HEK293 (cell line): Measurements from ENCODE around the gene IGSF9.

Experiments used
- MYNN ChIP-seq: fragments of 450-650 bp; formaldehyde crosslinking; IDR thresholded peaks from 2 replicates; pipeline ENCODE4 v1.5.1; 2016; ENCODE audit warnings: missing biosample characterization, missing genetic modification characterization, borderline replicate concordance
- YY1 ChIP-seq: fragments of 450-650 bp; formaldehyde crosslinking; IDR thresholded peaks from 2 replicates; pipeline ENCODE4 v1.5.1; 2018; ENCODE audit warnings: missing biosample characterization, missing genetic modification characterization
- ZNF530 ChIP-seq: fragments of 450-650 bp; formaldehyde crosslinking; IDR thresholded peaks from 2 replicates; pipeline ENCODE4 v1.5.1; 2016; ENCODE audit warnings: low read depth, missing biosample characterization, missing genetic modification characterization
- ZNF549 ChIP-seq: fragments of 450-650 bp; IDR thresholded peaks from 2 replicates; pipeline ENCODE4 v1.5.1; 2018; ENCODE audit warnings: missing biosample characterization, missing genetic modification characterization, mild to moderate bottlenecking, inconsistent platforms, moderate library complexity
- TF ChIP-seq, protein P1 (sequence below): fragments of 450-650 bp; formaldehyde crosslinking; IDR thresholded peaks from 2 replicates; pipeline ENCODE4 v1.5.1; 2016; ENCODE audit warnings: missing biosample characterization, missing genetic modification characterization
- TF ChIP-seq, protein P2 (sequence below): fragments of 450-650 bp; formaldehyde crosslinking; IDR thresholded peaks from 2 replicates; pipeline ENCODE4 v1.5.1; 2016; ENCODE audit warnings: missing biosample characterization, missing genetic modification characterization

DNA sequence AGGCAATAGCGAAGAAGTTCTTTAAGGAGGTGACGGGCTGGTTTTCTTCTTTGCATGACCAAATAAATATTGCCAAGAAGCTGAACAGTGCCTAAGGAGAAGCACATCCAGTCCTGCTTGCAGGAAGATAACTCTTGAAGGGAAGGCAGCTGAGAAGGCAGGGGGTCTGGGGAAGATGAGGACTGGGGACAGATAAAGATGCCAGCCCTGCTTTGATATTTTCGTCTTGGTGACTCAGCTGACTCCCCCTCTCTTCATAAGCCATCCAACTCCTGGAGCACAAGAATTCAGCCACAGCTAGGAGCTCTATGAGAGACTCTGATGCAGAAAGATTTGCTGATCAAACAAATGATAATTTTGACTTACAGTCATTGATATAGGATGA lies 48.9 kb downstream of the IGSF9 start:
- TF ChIP-seq, protein P1, sequence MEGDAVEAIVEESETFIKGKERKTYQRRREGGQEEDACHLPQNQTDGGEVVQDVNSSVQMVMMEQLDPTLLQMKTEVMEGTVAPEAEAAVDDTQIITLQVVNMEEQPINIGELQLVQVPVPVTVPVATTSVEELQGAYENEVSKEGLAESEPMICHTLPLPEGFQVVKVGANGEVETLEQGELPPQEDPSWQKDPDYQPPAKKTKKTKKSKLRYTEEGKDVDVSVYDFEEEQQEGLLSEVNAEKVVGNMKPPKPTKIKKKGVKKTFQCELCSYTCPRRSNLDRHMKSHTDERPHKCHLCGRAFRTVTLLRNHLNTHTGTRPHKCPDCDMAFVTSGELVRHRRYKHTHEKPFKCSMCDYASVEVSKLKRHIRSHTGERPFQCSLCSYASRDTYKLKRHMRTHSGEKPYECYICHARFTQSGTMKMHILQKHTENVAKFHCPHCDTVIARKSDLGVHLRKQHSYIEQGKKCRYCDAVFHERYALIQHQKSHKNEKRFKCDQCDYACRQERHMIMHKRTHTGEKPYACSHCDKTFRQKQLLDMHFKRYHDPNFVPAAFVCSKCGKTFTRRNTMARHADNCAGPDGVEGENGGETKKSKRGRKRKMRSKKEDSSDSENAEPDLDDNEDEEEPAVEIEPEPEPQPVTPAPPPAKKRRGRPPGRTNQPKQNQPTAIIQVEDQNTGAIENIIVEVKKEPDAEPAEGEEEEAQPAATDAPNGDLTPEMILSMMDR (tag by site-specific recombination), result no peak
- TF ChIP-seq ZNF530 (no peak), YY1 (tag by site-specific recombination) (no peak), MYNN (tag by site-specific recombination) (no peak), ZNF549 (no peak)
- TF ChIP-seq, protein P2, sequence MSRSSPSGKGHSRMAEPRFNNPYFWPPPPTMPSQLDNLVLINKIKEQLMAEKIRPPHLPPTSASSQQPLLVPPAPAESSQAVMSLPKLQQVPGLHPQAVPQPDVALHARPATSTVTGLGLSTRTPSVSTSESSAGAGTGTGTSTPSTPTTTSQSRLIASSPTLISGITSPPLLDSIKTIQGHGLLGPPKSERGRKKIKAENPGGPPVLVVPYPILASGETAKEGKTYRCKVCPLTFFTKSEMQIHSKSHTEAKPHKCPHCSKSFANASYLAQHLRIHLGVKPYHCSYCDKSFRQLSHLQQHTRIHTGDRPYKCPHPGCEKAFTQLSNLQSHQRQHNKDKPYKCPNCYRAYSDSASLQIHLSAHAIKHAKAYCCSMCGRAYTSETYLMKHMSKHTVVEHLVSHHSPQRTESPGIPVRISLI (tag by site-specific recombination), result no peak
